DOHH2 (cell line): ENCODE results near the gene CLK4.

Experiments
- H3F3A ChIP-seq: fragments of 200-600 bp; sonication (generic), shearing (Covaris generic); 2 replicates; pipeline ENCODE4 v1.6.0; 2016; ENCODE audit warnings: antibody characterized with exemption, mild to moderate bottlenecking; ENCODE audit not compliant: control insufficient read depth, insufficient read depth
- H3K27ac ChIP-seq: fragments of 200-600 bp; sonication (generic); 2 replicates; pipeline ENCODE4 v1.5.1; 2014; ENCODE audit warnings: low read depth, mild to moderate bottlenecking, low read length, moderate library complexity
- H3K27me3 ChIP-seq: fragments of 200-600 bp; sonication (generic); 2 replicates; pipeline ENCODE4 v1.6.1; 2014; ENCODE audit warnings: mild to moderate bottlenecking, low read length, mixed read lengths; ENCODE audit not compliant: control insufficient read depth
- H3K36me3 ChIP-seq: fragments of 200-600 bp; sonication (generic); 2 replicates; pipeline ENCODE4 v1.6.1; 2014; ENCODE audit warnings: mild to moderate bottlenecking, low read length, moderate library complexity, mixed read lengths; ENCODE audit not compliant: control insufficient read depth
- H3K4me1 ChIP-seq: fragments of 200-600 bp; sonication (generic); 2 replicates; pipeline ENCODE4 v1.6.1; 2014; ENCODE audit warnings: mild to moderate bottlenecking, low read length, mixed read lengths; ENCODE audit not compliant: control insufficient read depth
- H3K4me2 ChIP-seq: fragments of 200-600 bp; sonication (generic); 2 replicates; pipeline ENCODE4 v1.6.0; 2014; ENCODE audit warnings: mild to moderate bottlenecking, low read length, moderate library complexity
- H3K4me3 ChIP-seq: fragments of 200-600 bp; sonication (generic); 2 replicates; pipeline ENCODE4 v1.5.1; 2014; ENCODE audit warnings: mild to moderate bottlenecking, low read length, mixed read lengths
- H3K79me2 ChIP-seq: fragments of 200-600 bp; sonication (generic); 2 replicates; pipeline ENCODE4 v1.6.1; 2014; ENCODE audit warnings: mild to moderate bottlenecking, low read length, mixed read lengths; ENCODE audit not compliant: control insufficient read depth
- H3K9me2 ChIP-seq: fragments of 200-600 bp; sonication (generic); replicated peaks from 2 replicates; pipeline ENCODE4 v1.6.1; 2014; ENCODE audit warnings: mild to moderate bottlenecking, low read length, mixed read lengths; ENCODE audit not compliant: control insufficient read depth
- H3K9me3 ChIP-seq: fragments of 200-600 bp; sonication (generic); 2 replicates; pipeline ENCODE4 v1.6.1; 2014; ENCODE audit warnings: antibody characterized with exemption, low read length, mixed read lengths; ENCODE audit not compliant: control insufficient read depth, insufficient read depth
- H4K20me1 ChIP-seq: fragments of 200-600 bp; sonication (generic); 2 replicates; pipeline ENCODE4 v1.6.0; 2014; ENCODE audit warnings: low read depth, mild to moderate bottlenecking, antibody characterized with exemption, low read length, moderate library complexity; ENCODE audit not compliant: control insufficient read depth, insufficient read depth
- EZH2phosphoT487 ChIP-seq: fragments of 200-600 bp; sonication (generic); IDR thresholded peaks from 2 replicates; pipeline ENCODE4 v1.6.1; 2017; ENCODE audit warnings: borderline replicate concordance, mild to moderate bottlenecking, antibody characterized with exemption, low read length, moderate library complexity, mixed read lengths
- TF ChIP-seq, protein P1 (sequence below): fragments of 200-600 bp; sonication (generic); IDR thresholded peaks from one replicate; pipeline ENCODE4 v1.5.1; 2014; ENCODE audit warnings: antibody characterized with exemption, mild to moderate bottlenecking, low read depth, low read length; ENCODE audit not compliant: poor library complexity, severe bottlenecking

The CLK4 gene

DNA sequence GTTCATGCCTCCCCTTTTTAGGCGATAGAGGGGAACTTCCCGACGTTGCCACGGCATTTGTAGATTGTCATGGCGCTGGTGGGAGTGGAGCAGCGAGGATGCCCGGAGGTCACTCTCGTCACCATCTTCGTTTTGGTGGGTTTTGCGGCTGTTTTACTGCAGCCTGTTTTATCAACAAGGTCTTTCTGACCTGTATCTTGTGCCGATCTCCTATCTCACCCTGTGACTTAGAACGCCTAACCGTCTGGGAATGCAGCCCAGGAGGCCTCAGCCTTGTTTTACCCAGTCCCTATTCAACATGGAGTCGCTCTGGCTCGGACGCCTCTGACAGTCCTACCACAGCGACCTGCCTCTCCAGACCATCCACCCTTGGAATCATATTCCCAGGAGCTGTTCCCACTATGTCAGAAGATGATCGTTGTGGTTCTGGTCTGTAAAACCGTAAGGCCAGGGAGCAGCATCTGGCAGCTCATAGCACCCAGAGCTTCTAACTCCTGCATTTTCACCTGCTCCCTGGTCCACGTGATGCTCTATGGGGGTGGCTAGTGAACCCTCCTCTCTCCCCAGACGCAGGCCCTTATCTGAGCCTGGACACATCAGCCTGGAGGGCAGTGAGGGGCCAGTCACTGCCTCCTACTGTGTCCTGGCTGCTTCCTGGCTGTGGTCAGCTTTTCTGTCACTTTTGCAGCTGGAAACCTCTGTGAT, 35.1 kb upstream of the CLK4 start:
- H3K9me2 ChIP-seq: no peaks in the 10 kb centered on the region
- no peak overlapping the region for H3K4me3 ChIP-seq
- TF ChIP-seq, protein P1, sequence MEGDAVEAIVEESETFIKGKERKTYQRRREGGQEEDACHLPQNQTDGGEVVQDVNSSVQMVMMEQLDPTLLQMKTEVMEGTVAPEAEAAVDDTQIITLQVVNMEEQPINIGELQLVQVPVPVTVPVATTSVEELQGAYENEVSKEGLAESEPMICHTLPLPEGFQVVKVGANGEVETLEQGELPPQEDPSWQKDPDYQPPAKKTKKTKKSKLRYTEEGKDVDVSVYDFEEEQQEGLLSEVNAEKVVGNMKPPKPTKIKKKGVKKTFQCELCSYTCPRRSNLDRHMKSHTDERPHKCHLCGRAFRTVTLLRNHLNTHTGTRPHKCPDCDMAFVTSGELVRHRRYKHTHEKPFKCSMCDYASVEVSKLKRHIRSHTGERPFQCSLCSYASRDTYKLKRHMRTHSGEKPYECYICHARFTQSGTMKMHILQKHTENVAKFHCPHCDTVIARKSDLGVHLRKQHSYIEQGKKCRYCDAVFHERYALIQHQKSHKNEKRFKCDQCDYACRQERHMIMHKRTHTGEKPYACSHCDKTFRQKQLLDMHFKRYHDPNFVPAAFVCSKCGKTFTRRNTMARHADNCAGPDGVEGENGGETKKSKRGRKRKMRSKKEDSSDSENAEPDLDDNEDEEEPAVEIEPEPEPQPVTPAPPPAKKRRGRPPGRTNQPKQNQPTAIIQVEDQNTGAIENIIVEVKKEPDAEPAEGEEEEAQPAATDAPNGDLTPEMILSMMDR: no peak
- no peak for TF ChIP-seq EZH2phosphoT487
- no peak overlapping the region for H3K27ac ChIP-seq
- H4K20me1 ChIP-seq: no peaks in the 10 kb centered on the region
- no peaks in the 10 kb centered on the region for H3K9me3 ChIP-seq
- no peaks in the 10 kb centered on the region for H3F3A ChIP-seq
- H3K4me1 ChIP-seq: no peaks in the 10 kb centered on the region
- H3K36me3 ChIP-seq: no peaks in the 10 kb centered on the region
- no peaks in the 10 kb centered on the region for H3K79me2 ChIP-seq
- no peaks in the 10 kb centered on the region for H3K27me3 ChIP-seq
- H3K4me2 ChIP-seq: no peak overlapping the region

GRCh38 chr5:178651046-178651810, 24.4 kb upstream of the CLK4 start:
- H3K4me3 ChIP-seq: no peak overlapping the region

DNA sequence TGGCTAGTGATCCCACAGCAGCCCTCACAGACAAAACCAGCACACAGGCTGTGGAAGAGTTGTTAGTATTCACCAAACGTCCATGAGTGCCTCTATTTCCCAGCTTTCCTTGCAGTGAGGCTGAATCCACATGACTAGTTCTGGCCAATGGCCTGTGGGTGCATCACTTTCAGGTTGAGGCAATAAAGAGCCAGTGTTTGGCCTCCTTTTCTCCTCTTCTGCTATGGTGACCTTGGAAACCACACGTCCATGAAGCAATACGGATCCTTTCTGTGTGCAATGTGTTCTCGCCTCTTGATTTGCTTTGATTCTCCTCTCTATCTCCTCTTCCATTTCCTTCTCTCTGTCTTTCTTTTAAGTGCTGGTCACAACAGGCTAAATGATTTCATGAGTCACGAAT, 23.4 kb upstream of the CLK4 start:
- Histone ChIP-seq H3K4me1 (no peaks in the 10 kb centered on the region), H3K9me3 (no peaks in the 10 kb centered on the region), H4K20me1 (no peaks in the 10 kb centered on the region), H3K4me3 (no peak overlapping the region), H3F3A (no peaks in the 10 kb centered on the region), H3K27me3 (no peaks in the 10 kb centered on the region), H3K79me2 (no peaks in the 10 kb centered on the region), H3K27ac (no peak overlapping the region), H3K9me2 (no peaks in the 10 kb centered on the region), H3K4me2 (no peak overlapping the region), H3K36me3 (no peaks in the 10 kb centered on the region)
- no peak for TF ChIP-seq EZH2phosphoT487
- TF ChIP-seq, protein P1: no peak

More at GRCh38 chr5:178651046-178651810, 24.4 kb upstream of the CLK4 start:
- H3K4me1 ChIP-seq: no peaks in the 10 kb centered on the region
- H3K27ac ChIP-seq: no peak overlapping the region
- H4K20me1 ChIP-seq: no peaks in the 10 kb centered on the region
- no peaks in the 10 kb centered on the region for H3K36me3 ChIP-seq
- no peaks in the 10 kb centered on the region for H3K9me2 ChIP-seq
- H3F3A ChIP-seq: no peaks in the 10 kb centered on the region
- TF ChIP-seq EZH2phosphoT487: no peak
- TF ChIP-seq, protein P1: no peak
- H3K27me3 ChIP-seq: no peaks in the 10 kb centered on the region
- H3K4me2 ChIP-seq: no peak overlapping the region
- no peaks in the 10 kb centered on the region for H3K9me3 ChIP-seq
- H3K79me2 ChIP-seq: no peaks in the 10 kb centered on the region
